Ramos (cell line): Measurements from ENCODE around the gene LARP1.

ENCODE experiments used
- in situ Hi-C: fragments of 300-500 bp; cut with MboI; formaldehyde crosslinking; loops from one replicate; pipeline ENCODE4 v1.14.3; 2022; ENCODE audit warnings: low sequenced_read_pairs; ENCODE audit not compliant: unreplicated experiment

LARP1 gene

GRCh38 chr5:154758493-154758892 is 3.3 kb downstream of the LARP1 start:
- in situ Hi-C loops = loop anchor here (10.0 kb wide), 1 partner anchor 96 kb away; the partner anchor contains the start of genes CNOT8 and FAXDC2

GRCh38 chr5:154758977-154759376 is 3.8 kb downstream of the LARP1 start:
- in situ Hi-C loops = loop anchor here (10.0 kb wide), 1 partner anchor 96 kb away; the partner anchor contains the start of genes CNOT8 and FAXDC2

GRCh38 chr5:154759868-154760267 is 4.7 kb downstream of the LARP1 start:
- in situ Hi-C loops = loop anchor here (10.0 kb wide), 1 partner anchor 95 kb away; the partner anchor contains the start of genes CNOT8 and FAXDC2

- in situ Hi-C loops = no loop called here
Observed at GRCh38 chr5:154761046-154761736, 6.0 kb downstream of the LARP1 start.

GRCh38 chr5:154762261-154762660 is 7.1 kb downstream of the LARP1 start:
- in situ Hi-C loops = no loop called here

GRCh38 chr5:154762700-154763099 is 7.5 kb downstream of the LARP1 start:
- in situ Hi-C loops = no loop called here

- in situ Hi-C loops = no loop called here
Observed at GRCh38 chr5:154764967-154765366, 9.8 kb downstream of the LARP1 start.

GRCh38 chr5:154765396-154765925 is 10.3 kb downstream of the LARP1 start:
- in situ Hi-C loops = no loop called here

GRCh38 chr5:154766558-154767281 is 11.5 kb downstream of the LARP1 start:
- in situ Hi-C loops = no loop called here

GRCh38 chr5:154767576-154767975 is 12.4 kb downstream of the LARP1 start:
- in situ Hi-C loops = no loop called here

GRCh38 chr5:154768207-154768606 is 13.0 kb downstream of the LARP1 start:
- in situ Hi-C loops = no loop called here

- in situ Hi-C loops = no loop called here
Observed at GRCh38 chr5:154770111-154770510, 14.9 kb downstream of the LARP1 start.

GRCh38 chr5:154771383-154771901 is 16.3 kb downstream of the LARP1 start:
- in situ Hi-C loops = no loop called here

- in situ Hi-C loops = no loop called here
Observed at GRCh38 chr5:154773326-154773725, 18.1 kb downstream of the LARP1 start.

- in situ Hi-C loops = no loop called here
Observed at GRCh38 chr5:154776167-154776566, 21.0 kb downstream of the LARP1 start.

GRCh38 chr5:154778534-154778933 is 23.4 kb downstream of the LARP1 start:
- in situ Hi-C loops = no loop called here

- in situ Hi-C loops = no loop called here
Observed at GRCh38 chr5:154779105-154779504, 23.9 kb downstream of the LARP1 start.

- in situ Hi-C loops = no loop called here
Observed at GRCh38 chr5:154780128-154780527, 25.0 kb downstream of the LARP1 start.

GRCh38 chr5:154782326-154782725 is 27.1 kb downstream of the LARP1 start:
- in situ Hi-C loops = no loop called here

GRCh38 chr5:154782812-154783592 is 27.8 kb downstream of the LARP1 start:
- in situ Hi-C loops = no loop called here
